K562 (cell line): ENCODE results near the gene RMND5B.

Experiments
- CTCF ChIP-seq, 3 experiments: IDR thresholded peaks in 2 of 3; conservative IDR thresholded peaks in 1 of 3; 2 replicates each; pipeline ENCODE4 v1.5.1; 2011 to 2012; ENCODE audit warnings: low read length in 3 of 3, mild to moderate bottlenecking in 3 of 3, control low read depth in 2 of 3, improper control_type of control experiment in 1 of 3, inconsistent platforms in 1 of 3, low read depth in 1 of 3, mixed read lengths in 1 of 3, moderate library complexity in 1 of 3; ENCODE audit not compliant: insufficient read depth in 2 of 3
- HSF4 ChIP-seq: fragments of 250-450 bp; sonication (Bioruptor Pico); IDR thresholded peaks from 2 replicates; pipeline ENCODE4 v2.1.2; 2022; ENCODE audit warnings: mild to moderate bottlenecking, moderate library complexity, borderline replicate concordance
- KLF10 ChIP-seq: fragments of 250-450 bp; sonication (Bioruptor Pico); IDR thresholded peaks from 2 replicates; pipeline ENCODE4 v1.6.1; 2021; ENCODE audit warnings: matching md5 sums
- MAX ChIP-seq: sonication (generic); formaldehyde crosslinking; IDR thresholded peaks from 2 replicates; pipeline ENCODE4 v1.9.0; 2022; ENCODE audit warnings: mild to moderate bottlenecking, missing genetic modification reagents
- SMARCA5 ChIP-seq: fragments of 450-650 bp; IDR thresholded peaks from 2 replicates; pipeline ENCODE4 v1.6.1; 2016

GRCh38 chr5:178117923-178118701, 12.7 kb upstream of the RMND5B start:
- no peak for TF ChIP-seq SMARCA5
- TF ChIP-seq MAX (CRISPR knock-in tag) = no peak
- TF ChIP-seq KLF10 (CRISPR knock-in tag) = no peak
- no peak for TF ChIP-seq CTCF (IDR thresholded peaks at IDR 0.05 in 2 of 3, conservative IDR thresholded peaks at IDR 0.05 in 1 of 3; ENCODE audit: insufficient read depth in 2 of 3, low read depth in 1 of 3, low read length in 3 of 3)
- no peak for TF ChIP-seq HSF4
